ENCODE measurements around the gene KIF18B. TPM values are rescaled to one million over a fixed set of nuclear protein-coding genes. Genes with fewer than 3 reads are reported as not detected.

KIF18B gene
- total and polyA plus RNA-seq, 2 of the 8 experiments (the other 6 are each of a cell fraction or from before 2014, with no cell fraction given) = 39.0 to 59.4 TPM

DNA sequence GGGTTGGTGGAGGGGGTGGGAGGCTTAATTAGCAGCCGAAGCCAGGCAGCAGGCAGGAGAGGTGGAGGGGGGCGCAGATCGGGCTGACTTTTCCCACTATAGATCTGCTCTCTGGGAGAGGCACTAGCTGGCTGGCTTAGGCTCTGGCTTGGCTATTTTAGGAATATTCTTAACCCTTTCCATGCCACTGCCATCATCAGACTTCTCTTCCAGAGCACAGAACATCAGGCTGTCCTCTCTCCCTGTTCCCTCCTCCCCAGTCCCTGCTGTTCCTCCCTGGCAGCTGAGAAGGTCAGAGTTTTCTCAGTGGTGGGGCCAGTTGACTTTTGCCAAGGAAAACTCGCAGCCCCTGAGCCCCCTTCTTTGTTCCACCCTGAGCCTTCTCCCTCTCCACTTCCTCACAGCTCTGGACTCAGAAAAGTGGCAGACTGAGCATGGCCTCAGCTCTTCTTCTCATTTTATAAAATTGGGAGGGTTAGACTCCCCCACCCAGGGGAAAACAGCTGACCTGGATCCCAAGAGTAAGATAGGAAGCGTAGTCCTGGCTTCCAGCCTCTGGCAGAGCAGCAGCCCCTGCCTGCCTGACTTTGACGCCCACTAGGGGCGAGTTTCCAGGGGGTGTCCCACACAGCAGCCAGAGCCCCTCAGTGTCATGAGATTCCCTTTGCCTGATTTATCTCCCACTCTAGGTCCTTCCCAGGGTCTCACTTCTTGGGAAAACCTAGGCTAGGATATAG is 30.4 kb upstream of the KIF18B start:
- H3K4me3 ChIP-seq (ENCODE audit: extremely low read depth in 1 of 4, insufficient read depth in 2 of 4, low read depth in 3 of 4, low read length in 4 of 4) = no peak overlapping the region
- no peaks in the 10 kb centered on the region for H3K36me3 ChIP-seq (ENCODE audit: control insufficient read depth in 2 of 4, insufficient read depth in 4 of 4, low read length in 3 of 4)
- no peak overlapping the region for H3K27ac ChIP-seq (ENCODE audit: low read depth, low read length)
- no peaks in the 10 kb centered on the region for H4K20me1 ChIP-seq (replicated peaks in 1 of 2; ENCODE audit: control insufficient read depth in 1 of 2, insufficient read depth in 2 of 2, low read length in 2 of 2)
- H3K79me1 ChIP-seq (ENCODE audit: low read depth, low read length) = no peaks in the 10 kb centered on the region
- H2BK20ac ChIP-seq (ENCODE audit: low read length) = no peak overlapping the region
- DNase-seq (ENCODE audit: low read depth in 1 of 2, low spot score in 2 of 2) = no peak
- no peak for TF ChIP-seq JUN (IDR thresholded peaks at IDR 0.05; ENCODE audit: low read depth, low read length)
- no peak for TF ChIP-seq SP4 (IDR thresholded peaks at IDR 0.05; ENCODE audit: low read length)
- TF ChIP-seq SAP30 (IDR thresholded peaks at IDR 0.05; ENCODE audit: insufficient read depth, insufficient replicate concordance, low read length) = no peak
- TF ChIP-seq BACH1 (IDR thresholded peaks at IDR 0.05; ENCODE audit: low read length) = no peak
- TF ChIP-seq TAF7 (optimal IDR thresholded peaks at IDR 0.05; ENCODE audit: borderline replicate concordance, low read depth, low read length) = no peak
- no peak for FAIRE-seq
- H3K4ac ChIP-seq (replicated peaks; ENCODE audit: insufficient read length, low read depth, low read length) = no peak overlapping the region
- H2AK5ac ChIP-seq (ENCODE audit: low read depth, low read length) = no peak overlapping the region
- H3K9ac ChIP-seq (replicated peaks in 1 of 4; ENCODE audit: extremely low read depth in 1 of 4, low read depth in 3 of 4, low read length in 3 of 4) = no peak overlapping the region
- H3K23me2 ChIP-seq (ENCODE audit: low read depth, low read length) = peaks cover 6% of the 10 kb centered on the region; the same call in 1 of the 2 replicates
- peak overlapping the region in 1 of 2 experiments; percentile 47; a peak in 2 of 4 replicates for H3K4me2 ChIP-seq (ENCODE audit: insufficient read depth in 1 of 2, low read depth in 2 of 2, low read length in 2 of 2)
- peak overlapping the region; percentile 6 for H4K91ac ChIP-seq (replicated peaks; ENCODE audit: insufficient read length, low read length)
- no peak overlapping the region for H2BK5ac ChIP-seq (ENCODE audit: low read depth, low read length)
- H4K5ac ChIP-seq (ENCODE audit: insufficient read length, low read depth, low read length) = no peak overlapping the region
- 70% methylated on average over 5 of the region's 7 CpGs; no CpG with 5 or more reads in 1 of the 2 experiments for WGBS, 2 experiments (ENCODE audit: extremely low coverage in 1 of 2, insufficient coverage in 1 of 2, insufficient read length in 1 of 2, insufficient replicate concordance in 2 of 2, low coverage in 1 of 2, low lambda C conversion rate in 2 of 2, missing lambda C conversion rate in 1 of 2)
- no peak overlapping the region for H3K14ac ChIP-seq (ENCODE audit: insufficient read length)
- peak overlapping the region; percentile 53 for H4K8ac ChIP-seq (ENCODE audit: extremely low read depth, insufficient read depth, low read length)
- H2AFZ ChIP-seq (ENCODE audit: low read length) = no peak overlapping the region
- no peak overlapping the region for H3K23ac ChIP-seq (ENCODE audit: insufficient read length)
- ChIA-PET CTCF (ENCODE audit: partially characterized antibody) (interaction anchor here (0.5 to 4.8 kb wide), 18 partner anchors 9 to 294 kb away, joined by 3 to 35 read pairs (median 5); partner anchors contain the start of gene C1QL1), POLR2A (ENCODE audit: partially characterized antibody) (interaction anchor here (0.9 to 2.7 kb wide), 7 partner anchors 7 to 83 kb away, joined by 3 to 9 read pairs (median 6); partner anchors contain the start of genes C1QL1 and NMT1)
- no peaks in the 10 kb centered on the region for H3K9me3 ChIP-seq (ENCODE audit: insufficient read depth in 2 of 2, low read depth in 1 of 2, low read length in 1 of 2)
- H3K18ac ChIP-seq (ENCODE audit: extremely low read depth, low read length) = no peak overlapping the region; the same call in 1 of the 2 replicates
- H2BK15ac ChIP-seq (ENCODE audit: low read length) = peak overlapping the region; percentile 74; the same call in 1 of the 2 replicates
- no peak overlapping the region for H2BK120ac ChIP-seq (replicated peaks; ENCODE audit: low read depth, low read length)
- H2BK12ac ChIP-seq (ENCODE audit: low read depth, low read length) = no peak overlapping the region
- no peaks in the 10 kb centered on the region; a peak in 1 of 7 replicates for H3K27me3 ChIP-seq (replicated peaks in 1 of 4; ENCODE audit: control insufficient read depth in 3 of 4, extremely low read depth in 1 of 4, insufficient read depth in 3 of 4, low read length in 3 of 4)
- H3K79me2 ChIP-seq (ENCODE audit: control insufficient read depth in 1 of 2, insufficient read depth in 2 of 2, low read length in 2 of 2) = no peaks in the 10 kb centered on the region
- peaks cover 0 to 11% (median 6%) of the 10 kb centered on the region in 4 experiments; a peak in 5 of 7 replicates for H3K4me1 ChIP-seq (replicated peaks in 1 of 4; ENCODE audit: control insufficient read depth in 3 of 4, insufficient read depth in 4 of 4, low read length in 3 of 4)
- H3K56ac ChIP-seq (replicated peaks; ENCODE audit: insufficient read length, low read depth, low read length) = no peak overlapping the region
